ENCODE measurements around the gene C1R.
"Not testable (repeated sequence)": the region's sequence is repeated elsewhere in the genome, so short reads cannot be mapped to it uniquely, and the experiment has no call there.

C1R gene

DNA sequence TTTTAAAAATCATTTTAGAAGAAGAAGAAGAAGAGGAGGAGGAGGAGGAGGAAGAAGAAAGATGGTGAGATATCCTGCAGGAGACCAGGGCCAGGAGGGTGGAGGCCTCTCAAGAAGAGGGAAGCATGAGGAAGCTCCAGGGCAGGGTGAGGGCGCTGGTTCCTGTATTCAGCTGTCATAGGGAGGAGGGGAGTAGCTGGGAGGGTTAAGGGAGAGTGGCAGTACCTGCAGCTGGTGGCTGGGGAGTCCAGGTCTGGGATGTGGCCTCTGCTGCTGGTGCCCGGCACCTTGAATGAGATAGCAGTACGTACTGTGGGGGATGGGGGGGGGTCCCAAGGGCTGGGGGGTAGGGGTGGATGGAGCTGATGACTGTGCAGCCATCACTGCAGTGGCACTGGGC lies 26.6 kb upstream of the C1R start:
- no peak for DNase-seq

DNA sequence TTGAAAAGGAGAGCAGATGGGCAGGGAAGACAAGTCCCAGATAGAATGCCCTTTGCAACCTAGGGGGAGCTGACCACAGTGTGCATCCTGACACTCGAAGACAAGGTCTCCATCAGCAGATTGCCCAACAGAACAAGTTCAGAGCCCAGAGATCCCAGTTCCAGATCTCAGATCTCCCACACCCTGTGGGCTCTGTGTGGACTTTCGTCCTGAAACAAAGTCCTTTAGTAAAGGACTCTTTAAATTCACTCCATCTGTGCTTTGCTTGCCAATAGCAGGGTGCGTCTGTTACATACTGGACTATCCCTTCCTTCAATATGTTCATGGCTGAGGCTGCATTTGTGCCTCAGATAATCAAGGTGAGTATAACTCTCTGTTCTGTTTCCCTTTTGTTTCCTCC lies 25.4 kb upstream of the C1R start:
- no peak for DNase-seq

DNA sequence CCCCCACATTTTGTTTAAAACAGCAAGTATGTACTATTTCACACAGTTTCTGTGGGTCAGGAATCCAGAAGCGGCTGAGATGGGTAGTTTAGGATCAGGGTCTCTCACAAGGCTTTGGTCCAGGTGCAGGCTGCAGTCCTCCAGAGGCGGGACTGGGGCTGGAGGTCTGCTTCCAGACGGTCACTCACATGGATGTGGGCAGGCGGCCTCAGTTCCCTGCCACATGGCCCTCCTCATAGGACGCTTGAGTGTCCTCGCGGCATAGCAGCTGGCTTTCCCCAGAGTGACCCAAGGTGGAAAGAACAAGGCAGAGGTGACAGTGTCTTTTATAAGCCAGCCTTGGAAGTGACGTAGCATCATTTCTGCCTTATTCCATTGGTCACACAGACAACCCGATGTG lies 24.7 kb upstream of the C1R start:
- no peak for DNase-seq

DNA sequence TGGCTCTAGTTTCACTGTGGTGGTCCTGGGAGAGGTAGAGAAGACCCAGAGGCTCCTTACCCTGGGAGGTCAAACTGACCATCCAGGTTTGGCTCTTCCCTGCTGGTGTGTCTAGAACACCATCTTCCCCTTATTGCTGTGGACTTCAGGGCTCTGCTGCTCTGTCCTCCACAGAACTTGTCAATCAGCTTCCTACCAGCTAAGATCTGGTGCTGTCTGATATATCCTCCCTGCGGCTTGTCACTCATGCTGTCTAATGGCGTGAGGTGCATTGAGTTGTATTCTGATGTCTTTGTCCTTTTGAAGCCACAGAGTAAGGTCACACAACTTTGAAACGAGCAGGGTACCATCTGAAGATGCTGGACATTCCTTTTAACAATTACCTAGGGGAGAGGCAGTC lies 24.0 kb upstream of the C1R start:
- DNase-seq = no peak

DNA sequence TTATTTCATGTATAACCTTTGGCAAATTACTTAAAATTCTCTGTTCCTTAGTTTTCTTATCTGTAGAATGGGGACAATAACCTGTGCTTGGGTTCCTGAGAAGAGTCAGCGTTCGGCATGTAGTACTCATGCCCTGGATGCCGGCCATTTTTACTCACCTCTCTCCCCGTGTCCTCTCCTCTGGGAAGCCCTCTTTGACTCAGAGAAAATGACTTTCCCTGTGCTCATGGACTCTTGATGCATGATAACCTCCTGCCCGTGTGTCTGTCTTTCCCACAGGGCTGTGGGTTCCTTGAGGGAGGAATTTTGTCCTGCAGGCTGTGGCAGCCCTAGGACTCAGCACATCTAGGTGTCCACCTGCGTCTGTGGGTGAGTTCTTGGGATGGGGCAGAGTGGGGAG lies 22.6 kb upstream of the C1R start:
- no peak for DNase-seq

DNA sequence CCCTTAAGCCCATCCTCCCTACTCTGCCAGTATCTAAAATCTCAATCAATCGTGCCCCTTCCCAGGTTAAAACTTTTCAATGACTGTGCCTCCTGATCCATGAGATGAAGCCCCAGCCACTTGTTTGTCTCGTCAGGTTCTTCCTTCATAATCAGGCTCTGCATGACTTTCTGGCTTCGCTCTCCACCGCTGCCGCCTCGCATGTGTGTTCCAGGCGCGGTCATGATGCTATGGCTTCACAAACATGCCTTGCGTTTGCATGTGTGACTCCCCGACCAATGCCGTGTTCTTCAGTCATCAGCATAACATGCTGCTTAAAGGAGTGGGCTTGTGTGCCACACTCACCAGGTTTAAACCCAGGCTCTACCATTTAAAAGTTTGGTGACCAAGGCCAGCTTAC lies 21.8 kb upstream of the C1R start:
- no peak for DNase-seq

DNA sequence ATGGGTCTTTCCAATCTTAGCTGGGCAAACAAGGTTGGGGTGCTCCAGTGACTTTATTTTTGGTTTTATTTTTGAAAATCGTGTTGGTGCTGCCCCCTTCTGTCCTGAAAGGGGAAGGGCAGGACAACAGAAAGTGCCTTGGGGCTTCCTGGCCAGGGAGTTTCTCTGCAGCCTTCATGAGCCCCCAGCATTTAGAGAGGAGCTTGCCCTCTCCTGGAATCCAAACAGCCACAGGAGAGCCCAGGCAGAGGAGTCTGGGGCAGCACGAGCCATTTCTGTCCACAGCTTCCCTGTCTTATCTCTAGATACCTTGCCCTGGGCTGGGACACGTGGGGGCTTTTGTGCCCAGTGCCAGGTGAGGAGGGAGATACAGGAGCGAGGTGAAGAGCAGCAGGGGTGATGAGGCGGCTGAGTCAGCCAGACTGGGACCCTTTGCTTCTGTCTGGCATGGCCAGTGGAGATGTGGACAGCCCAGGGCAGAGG lies 21.2 kb upstream of the C1R start:
- DNase-seq = peak; percentile 42

DNA sequence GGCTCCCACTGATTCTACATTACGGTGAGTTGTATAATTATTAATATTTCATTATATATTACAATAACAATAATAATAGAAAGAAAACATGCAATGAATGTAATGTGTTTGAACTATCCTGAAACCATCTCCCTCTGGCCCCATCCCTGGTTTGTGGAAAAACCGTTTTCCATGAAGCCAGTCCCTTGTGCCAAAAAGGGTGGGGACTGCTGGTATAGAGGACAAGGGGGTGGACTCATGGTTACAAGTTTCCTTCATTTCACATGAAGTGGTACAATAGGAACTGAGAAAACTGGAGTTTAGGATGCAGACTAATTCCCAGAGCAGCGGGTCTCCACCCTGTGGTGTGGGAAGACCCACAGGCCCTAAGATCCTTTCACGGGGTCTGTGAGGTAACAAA lies 19.8 kb upstream of the C1R start:
- DNase-seq = no peak

DNA sequence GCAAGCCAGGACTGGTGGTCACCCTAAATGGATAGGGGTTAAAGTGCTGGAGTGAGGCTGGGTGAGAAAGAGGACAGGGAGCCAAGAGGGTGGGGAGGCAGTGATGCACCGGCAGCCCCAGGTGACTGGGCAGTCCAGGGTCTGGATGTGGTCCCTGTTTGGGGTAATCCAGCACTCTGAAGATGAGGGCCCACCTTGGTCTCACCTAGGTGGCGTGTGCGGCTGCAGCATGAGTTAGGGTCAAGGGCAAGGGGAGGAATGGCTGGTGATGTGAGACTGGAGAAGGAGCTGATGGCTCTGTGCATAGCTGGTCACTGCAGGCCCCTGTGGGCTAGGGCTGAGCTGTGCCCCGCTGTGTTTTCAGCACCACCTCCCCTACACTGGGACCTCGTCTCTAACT lies 18.4 kb upstream of the C1R start:
- DNase-seq = no peak

DNA sequence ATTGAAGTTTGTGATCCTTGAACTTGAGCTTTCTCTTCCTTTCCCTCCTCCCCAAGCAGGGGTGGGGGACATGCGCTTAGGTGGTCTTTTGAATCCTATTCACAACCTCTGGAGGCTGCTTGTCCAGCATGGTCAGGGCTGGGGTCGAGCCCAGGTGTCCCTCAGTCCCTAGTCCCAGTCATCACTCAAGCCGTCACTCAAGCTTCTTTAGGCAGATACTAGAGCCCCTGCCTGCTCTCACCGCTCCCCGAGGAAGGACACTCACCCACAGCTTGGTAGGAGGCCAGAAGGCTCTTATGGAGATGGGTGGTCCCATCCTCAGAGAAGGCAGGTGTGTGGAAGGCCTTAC lies 17.3 kb upstream of the C1R start:
- DNase-seq = no peak

DNA sequence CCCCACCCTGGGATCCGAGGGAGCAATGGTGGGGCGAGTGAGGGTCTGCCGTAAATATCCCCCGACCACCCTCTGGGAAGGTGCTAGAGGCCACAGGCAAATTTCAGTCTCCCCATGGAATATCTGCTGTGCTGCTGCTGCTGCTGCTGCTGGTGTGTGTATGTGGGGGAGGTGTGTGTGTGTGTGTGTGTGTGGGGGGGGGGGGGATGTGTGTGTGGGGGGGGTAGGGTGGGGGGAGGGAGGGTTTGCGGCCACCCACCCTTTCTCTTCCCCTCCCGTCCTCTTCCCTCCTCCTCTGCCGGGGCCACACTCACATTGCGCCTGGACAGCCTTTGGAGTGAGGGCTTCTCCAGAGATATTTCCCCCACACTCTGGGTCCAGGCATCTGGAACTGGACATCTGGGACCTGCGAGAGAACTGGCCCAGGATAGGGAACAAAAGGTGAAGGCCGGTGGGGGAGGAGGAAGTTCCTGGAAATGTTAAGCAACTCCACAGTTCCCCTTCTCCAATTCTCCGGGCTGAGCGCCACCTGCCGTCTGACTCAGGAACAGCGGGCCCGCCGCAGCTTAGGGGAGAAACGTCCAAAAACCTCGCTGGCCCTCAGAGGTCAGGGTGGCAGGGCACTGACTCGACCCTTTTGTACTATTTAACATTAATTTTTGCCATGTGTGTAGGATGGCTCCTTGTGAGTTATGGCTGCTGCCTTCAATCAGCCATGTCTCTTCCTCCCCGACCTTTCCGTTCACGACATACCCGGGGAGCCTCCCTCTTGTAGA lies 16.7 kb upstream of the C1R start, which contains the start of gene C1RL:
Gene C1RL, minus strand, starts transcription at position 419 of the 776 bp plus-strand sequence. Its CDS starts 34 bp downstream, at position 385.
- peak; percentile 86 for DNase-seq

DNA sequence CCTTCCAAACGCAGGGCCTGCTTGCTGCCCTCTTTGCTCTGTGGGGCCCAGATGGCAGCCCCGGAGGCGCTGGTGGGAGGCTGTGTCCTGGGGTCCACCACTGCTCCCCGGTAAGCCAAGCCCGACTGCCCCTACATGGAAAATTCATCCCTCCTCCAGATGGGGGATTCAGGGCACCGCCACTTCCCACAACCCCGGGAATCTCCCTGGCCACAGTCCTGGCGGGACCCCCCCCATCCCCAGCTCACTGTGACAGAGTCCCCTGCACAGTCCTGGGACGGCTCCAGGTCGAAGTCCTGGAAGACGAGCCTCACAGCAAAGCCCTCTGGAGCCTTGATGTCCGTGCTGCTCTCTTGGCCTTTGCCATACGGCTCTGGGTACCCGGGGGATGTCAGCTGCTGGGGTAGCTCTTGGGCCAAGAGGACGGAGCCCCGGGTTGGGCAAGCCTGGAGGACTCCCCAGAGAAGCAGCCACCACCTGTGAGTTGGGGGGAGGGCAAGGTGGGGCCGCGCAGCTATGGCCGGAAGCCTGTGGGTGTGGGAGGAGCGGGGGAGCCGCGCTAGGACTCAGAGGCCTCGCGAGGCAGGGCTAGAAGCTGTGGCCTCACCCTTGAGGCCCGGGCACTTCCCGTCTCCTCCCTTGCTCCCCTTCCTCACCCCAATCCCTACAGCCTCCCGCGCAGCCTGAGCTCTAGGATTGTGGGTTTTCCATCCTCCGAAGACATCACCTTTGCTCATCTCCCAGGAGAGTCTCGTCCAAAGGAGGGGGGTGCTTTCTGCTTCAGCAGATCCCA lies 16.0 kb upstream of the C1R start:
- DNase-seq = peak; percentile 71

DNA sequence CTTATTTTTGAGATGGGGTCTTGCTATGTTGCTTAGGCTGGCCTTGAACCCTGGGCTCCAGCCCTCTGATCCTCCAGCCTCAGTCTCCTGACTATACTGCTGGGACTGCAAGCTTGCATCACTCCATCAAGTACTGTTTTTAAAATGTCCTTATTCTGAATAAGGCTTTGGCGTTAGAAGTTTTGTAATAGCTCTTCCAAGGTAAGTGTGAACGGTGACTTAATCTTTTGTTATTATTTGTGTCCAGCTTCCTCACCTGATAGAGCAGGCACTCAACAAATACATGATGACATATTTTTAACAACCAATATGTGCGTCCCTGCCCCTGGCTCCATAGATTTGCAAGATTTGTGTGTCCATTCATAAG lies 15.4 kb upstream of the C1R start:
- DNase-seq = no peak

DNA sequence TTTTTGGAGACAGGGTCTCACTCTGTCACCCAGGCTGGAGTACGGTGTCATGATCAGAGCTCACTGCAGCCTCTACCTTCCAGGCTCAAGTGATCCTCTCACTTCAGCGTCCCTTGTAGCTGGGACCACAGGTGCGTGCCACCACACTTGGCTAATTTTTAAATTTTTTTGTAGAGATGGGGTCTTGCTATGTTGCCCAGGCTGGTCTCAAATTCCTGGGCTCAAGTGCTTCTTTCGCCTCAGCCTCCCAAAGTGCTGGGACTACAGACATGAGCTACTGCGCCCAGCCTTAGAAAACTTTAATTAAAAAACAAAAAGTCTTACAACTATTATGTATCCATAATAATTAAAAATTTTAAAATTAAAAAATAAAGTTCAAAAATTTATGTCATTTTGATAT lies 14.9 kb upstream of the C1R start:
- DNase-seq = not testable (repeated sequence)

DNA sequence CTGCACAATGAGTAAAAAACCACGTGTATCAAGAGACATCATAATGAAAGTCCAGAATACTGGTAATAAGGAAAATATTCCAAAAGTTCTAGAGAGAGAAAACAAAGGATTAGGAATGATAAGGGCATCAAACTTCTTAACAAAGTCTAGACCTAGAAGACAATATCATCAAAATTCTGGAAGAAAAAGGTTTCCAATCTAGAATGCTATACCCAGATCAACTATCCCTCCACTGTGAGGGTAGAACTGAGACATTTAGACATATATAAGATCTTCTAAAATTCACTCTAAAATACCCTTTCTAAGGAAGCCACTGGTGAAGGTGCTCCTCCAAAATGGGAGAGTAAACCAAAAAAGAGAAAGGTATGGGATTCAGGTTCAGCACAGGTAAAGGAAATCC lies 13.8 kb upstream of the C1R start:
- no peak for DNase-seq

DNA sequence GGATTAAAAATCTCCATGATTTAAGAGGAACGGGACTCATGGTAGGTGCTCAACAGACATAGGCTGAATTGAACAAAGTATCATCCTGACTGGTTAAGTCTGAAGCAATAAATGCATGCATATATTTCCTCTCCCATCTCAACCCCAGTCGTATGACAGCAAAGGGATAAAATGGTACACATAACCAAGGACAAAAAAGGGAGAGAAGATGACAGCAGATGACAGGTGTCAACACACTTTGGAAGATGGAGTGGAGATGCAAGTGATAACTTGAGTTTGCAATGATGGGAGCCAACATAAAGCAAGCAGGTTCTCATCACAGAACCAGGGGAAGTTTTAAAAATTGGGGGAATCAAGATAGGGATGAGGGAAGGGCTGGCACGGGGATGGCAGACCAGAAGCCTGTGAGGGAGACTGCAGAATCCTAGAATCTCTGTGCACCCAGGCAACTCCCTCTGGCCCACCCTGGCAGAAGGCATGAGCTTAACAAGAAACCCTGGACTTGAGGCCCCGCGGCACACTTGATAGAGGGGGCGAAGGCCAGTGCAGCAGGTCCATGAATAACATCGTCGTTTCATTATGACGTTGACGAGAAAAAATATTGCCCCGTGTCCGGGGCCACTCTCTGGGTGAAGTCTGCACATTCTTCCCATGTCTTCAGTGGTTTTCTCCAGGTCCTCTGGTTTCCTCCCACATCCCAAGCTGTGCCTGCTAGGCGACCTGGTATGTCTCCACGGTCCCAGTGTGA lies 11.8 kb upstream of the C1R start:
- DNase-seq = no peak

DNA sequence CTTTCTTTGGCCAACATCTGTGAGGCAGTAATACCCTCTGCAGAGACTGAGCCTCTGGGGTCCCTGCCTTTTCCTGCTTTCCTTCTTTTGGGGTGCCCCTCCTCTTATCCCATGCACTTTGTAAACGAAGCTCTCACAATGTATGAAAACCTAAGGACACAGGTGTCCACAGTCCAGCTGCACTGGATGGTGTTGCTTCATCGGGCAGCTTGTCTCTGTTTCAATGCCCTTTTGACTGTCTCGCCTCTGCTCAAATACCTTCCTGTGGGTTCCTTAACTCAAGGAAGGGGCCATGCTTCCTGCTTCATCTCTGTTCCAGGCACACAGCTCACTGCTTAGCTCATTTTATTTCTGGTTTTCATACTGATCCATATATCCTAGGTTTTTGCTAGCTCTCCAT lies 10.3 kb upstream of the C1R start:
- DNase-seq = no peak

DNA sequence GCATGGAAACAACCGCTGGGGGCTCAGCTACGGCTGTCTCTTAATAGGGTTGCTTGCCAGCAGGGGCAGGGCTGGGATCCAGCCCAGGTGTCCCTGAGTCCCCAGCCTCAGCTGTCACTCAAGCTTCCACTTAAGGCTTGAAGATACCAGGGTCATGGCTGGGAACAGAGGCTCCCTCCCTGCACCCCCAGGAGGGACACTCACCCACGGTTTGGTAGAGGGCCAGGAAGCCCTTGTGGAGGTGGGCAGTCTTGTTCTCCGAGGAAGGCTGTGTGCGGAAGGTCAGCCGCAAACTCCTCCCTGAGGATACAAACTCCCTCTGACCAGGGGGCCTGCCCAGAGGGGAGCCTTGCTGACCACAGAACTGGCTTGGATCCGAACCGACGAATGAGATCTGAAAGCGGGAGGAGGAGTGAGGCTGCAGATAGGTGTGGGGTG lies 9.5 kb upstream of the C1R start:
- DNase-seq = no peak

DNA sequence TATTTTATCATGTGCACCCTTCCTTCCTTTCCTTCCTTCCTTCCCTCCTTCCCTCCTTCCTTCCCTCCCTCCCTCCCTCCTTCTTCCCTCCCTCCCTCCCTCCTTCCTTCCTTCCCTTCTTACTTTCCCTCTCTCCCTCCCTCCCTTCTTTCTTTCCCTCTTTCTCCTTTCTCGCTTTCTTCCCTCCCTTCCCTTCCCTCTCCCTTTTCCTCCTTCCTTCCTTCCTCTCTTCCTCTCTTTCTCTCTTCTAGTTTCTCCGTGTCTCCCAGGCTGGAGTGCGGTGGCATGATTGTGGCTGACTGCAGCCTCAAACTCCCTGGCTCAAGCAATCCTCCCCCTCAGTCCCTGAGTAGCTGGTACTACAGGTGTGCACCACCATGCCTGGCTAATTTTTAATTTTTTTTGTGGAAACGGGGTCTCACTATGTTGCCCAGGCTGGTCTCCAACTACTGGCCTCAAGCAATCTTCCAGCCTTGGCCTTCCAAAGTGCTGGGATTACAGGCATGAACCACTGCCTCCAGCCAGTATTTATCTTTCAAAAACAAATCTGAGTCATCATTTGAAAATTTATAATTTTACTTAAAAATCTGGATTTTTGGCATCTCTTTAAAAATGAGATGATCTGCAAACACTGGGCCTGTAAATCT lies 8.9 kb upstream of the C1R start:
- no peak for DNase-seq

DNA sequence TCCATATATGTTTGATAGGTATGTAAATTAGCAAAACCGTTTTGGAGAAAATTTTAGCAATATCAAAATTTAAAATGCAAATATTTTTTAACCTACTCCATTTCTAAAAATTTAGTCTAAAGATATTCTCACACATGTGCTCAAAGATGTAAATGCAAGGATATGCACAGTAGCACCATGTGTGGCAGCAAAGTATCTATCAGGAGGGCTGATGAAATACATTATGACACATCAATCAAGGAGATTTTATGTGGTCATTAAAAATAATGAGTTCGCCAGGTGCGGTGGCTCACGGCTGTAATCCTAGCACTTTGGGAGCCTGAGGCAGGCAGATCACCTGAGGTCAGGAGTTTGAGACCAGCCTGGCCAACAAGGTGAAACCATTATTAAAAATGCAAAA lies 8.0 kb upstream of the C1R start:
- no peak for DNase-seq

DNA sequence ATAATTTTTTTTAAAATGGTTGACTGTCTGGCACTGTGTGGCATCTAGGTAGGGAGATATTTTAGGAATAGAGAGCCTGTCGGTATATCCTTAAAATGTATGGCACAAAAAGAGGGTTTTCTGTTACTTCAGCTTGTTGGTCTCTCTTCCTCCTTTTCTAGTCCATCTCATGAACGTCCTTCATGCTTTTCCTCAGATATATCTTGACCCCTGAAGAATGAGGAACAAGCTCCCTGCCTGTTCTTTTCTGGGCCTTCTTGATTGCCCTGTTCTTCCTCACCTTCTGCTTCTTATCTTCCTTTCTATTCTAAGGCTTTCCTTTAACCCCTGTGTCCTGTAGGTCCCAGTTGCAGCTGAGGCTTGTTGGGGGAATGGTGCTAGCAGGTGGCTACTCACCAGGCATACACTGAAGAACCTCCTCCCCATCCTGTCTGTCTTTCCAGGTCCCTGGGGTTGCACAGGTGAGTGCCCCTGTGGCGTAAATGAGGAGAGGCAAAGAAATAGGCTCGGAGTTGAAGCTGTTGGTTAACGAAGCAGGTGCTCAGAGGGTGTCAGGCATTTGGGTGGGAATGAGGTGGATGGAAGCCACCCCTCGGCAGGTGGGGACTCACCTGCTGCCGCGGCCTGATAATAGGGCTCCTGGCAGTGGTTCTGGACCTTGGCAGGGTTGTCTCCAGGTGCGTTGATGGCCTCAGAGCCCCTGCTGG lies 7.2 kb upstream of the C1R start:
- no peak for DNase-seq

DNA sequence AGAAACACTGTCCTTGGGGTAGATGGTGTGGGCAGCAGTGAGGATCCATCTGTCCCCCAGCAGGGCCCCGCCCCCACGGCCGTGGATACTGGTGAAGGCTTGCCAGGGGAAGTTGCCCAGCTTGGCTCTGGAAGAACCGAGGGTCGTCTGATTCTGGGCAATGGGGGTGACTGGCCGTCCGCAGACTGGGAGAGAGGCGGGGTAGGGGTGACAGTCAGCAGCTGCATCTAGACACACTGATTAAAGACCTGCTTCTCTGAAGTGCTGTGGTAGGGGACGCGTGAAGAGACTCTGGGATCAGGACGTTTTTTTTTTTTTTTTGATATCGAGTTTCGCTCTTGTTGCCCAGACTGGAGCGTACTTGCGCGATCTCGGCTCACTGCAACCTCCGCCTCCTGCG lies 4.7 kb upstream of the C1R start:
- no peak for DNase-seq

Measured in stimulated activated CD4-positive, alpha-beta T cell treated with anti-CD3 and anti-CD28 coated beads, Interleukin-4, amount 100 ng/mL, for 24 hours (primary cell).